Measurements from ENCODE around the gene KTI12.
"Not testable (repeated sequence)": the region's sequence is repeated elsewhere in the genome, so short reads cannot be mapped to it uniquely, and the experiment has no call there.

The KTI12 gene

GRCh38 chr1:52007215-52008002 is 26.2 kb downstream of the KTI12 start:
- Histone ChIP-seq H3K36me3 (ENCODE audit: control insufficient read depth, insufficient read depth, low read length) (no peaks in the 10 kb centered on the region), H3K4me3 (ENCODE audit: low read depth, low read length) (peak overlapping the region; percentile 46), H3K27ac (ENCODE audit: low read depth, low read length) (peak overlapping the region; percentile 72), H3K9ac (ENCODE audit: low read length) (peak overlapping the region; percentile 73), H3K9me3 (ENCODE audit: control insufficient read depth, insufficient read depth, low read depth, low read length) (no peaks in the 10 kb centered on the region), H3K4me1 (ENCODE audit: control insufficient read depth, insufficient read depth, low read length) (peaks cover 33% of the 10 kb centered on the region), H3K27me3 (ENCODE audit: control insufficient read depth, insufficient read depth, low read length) (no peaks in the 10 kb centered on the region)

DNA sequence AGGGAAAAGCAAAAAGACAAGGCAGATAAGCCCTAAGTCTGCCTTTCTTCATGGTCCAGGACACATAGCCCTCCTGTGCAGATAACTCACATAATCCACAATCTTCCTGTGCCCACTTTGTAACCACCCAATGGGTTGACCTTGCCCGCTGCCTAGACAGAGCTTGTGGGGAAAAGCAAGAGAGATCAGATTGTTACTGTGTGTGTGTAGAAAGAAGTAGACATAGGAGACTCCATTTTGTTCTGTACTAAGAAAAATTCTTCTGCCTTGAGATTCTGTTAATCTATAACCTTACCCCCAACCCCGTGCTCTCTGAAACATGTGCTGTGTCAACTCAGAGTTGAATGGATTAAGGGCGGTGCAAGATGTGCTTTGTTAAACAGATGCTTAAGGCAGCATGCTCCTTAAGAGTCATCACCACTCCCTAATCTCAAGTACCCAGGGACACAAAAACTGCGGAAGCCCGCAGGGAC is 27.5 kb downstream of the KTI12 start:
- Histone ChIP-seq H3K4me3 (ENCODE audit: low read depth, low read length) (peak overlapping the region; percentile 15; the same call in 1 of the 2 replicates), H3K27ac (ENCODE audit: low read depth, low read length) (peak overlapping the region; percentile 73)

GRCh38 chr1:52005548-52005947 is 28.1 kb downstream of the KTI12 start:
- H3K9ac ChIP-seq (ENCODE audit: low read length): peak overlapping the region; percentile 73
- peak overlapping the region; percentile 73 for H3K27ac ChIP-seq (ENCODE audit: low read depth, low read length)
- not testable (repeated sequence) for H3K9me3 ChIP-seq (ENCODE audit: control insufficient read depth, insufficient read depth, low read depth, low read length); H3K36me3 ChIP-seq (ENCODE audit: control insufficient read depth, insufficient read depth, low read length); H3K27me3 ChIP-seq (ENCODE audit: control insufficient read depth, insufficient read depth, low read length)
- H3K4me3 ChIP-seq (ENCODE audit: low read depth, low read length): 0 out of 2 replicates have a peak overlapping the region, but pooled peaks have one; percentile 15
- H3K4me1 ChIP-seq (ENCODE audit: control insufficient read depth, insufficient read depth, low read length): peaks cover 23% of the 10 kb centered on the region

More for the DNA sequence above, 27.5 kb downstream of the KTI12 start:
- H3K27me3 ChIP-seq (ENCODE audit: control insufficient read depth, insufficient read depth, low read length); H3K36me3 ChIP-seq (ENCODE audit: control insufficient read depth, insufficient read depth, low read length); H3K9me3 ChIP-seq (ENCODE audit: control insufficient read depth, insufficient read depth, low read depth, low read length): not testable (repeated sequence)
- Histone ChIP-seq H3K4me1 (ENCODE audit: control insufficient read depth, insufficient read depth, low read length) (peaks cover 24% of the 10 kb centered on the region), H3K9ac (ENCODE audit: low read length) (peak overlapping the region; percentile 73)

GRCh38 chr1:52003877-52004276 is 29.7 kb downstream of the KTI12 start:
- Histone ChIP-seq H3K4me3 (ENCODE audit: low read depth, low read length) (no peak overlapping the region), H3K4me1 (ENCODE audit: control insufficient read depth, insufficient read depth, low read length) (peaks cover 23% of the 10 kb centered on the region), H3K9me3 (ENCODE audit: control insufficient read depth, insufficient read depth, low read depth, low read length) (no peaks in the 10 kb centered on the region), H3K9ac (ENCODE audit: low read length) (no peak overlapping the region), H3K36me3 (ENCODE audit: control insufficient read depth, insufficient read depth, low read length) (no peaks in the 10 kb centered on the region), H3K27me3 (ENCODE audit: control insufficient read depth, insufficient read depth, low read length) (no peaks in the 10 kb centered on the region), H3K27ac (ENCODE audit: low read depth, low read length) (no peak overlapping the region)

DNA sequence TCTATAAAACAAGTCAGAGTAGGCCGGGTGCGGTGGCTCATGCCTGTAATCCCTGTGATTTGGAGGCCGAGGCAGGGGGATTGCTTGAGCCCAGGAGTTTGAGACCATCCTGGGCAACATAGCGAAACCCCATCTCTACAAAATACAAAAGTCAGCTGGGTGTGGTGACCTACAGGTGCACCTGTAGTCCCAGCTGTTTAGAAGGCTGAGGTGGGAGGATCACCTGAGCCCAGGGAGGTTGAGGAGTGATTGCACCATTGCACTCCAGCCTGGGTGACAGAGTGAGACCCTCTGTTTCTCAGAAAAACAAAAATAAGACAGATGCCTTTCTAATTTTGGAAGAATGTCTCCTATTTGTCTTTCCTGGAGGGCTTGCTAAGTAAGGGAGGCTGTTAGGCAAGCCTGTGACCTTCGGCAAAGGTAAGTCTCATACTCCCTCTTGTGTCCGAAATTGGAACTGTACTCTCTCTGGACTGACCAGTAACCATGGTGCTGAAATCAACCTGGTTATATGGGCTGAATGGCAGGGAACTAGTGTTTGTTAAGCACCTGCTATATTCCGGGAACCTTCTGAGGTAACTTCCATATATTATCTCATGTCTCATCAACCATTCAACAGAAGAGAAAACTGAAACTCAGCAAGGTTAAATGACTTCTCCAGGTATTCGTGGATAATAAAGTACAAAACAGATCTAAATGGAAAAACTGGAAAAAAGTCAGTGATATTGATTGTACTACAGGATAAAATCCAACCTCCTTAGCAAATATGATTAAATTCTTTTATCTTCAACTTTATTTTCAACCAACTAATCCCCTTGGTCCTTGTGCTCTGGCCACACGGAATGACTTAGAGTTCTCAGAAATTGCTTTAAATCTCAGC is 31.3 kb downstream of the KTI12 start:
- H3K9me3 ChIP-seq (ENCODE audit: control insufficient read depth, insufficient read depth, low read depth, low read length): no peaks in the 10 kb centered on the region
- peaks cover 23% of the 10 kb centered on the region for H3K4me1 ChIP-seq (ENCODE audit: control insufficient read depth, insufficient read depth, low read length)
- H3K36me3 ChIP-seq (ENCODE audit: control insufficient read depth, insufficient read depth, low read length): no peaks in the 10 kb centered on the region
- no peak overlapping the region for H3K27ac ChIP-seq (ENCODE audit: low read depth, low read length)
- H3K4me3 ChIP-seq (ENCODE audit: low read depth, low read length): no peak overlapping the region
- H3K9ac ChIP-seq (ENCODE audit: low read length): no peak overlapping the region
- H3K27me3 ChIP-seq (ENCODE audit: control insufficient read depth, insufficient read depth, low read length): no peaks in the 10 kb centered on the region

- H3K4me1 ChIP-seq (ENCODE audit: control insufficient read depth, insufficient read depth, low read length): peaks cover 13% of the 10 kb centered on the region
- H3K9ac ChIP-seq (ENCODE audit: low read length): no peak overlapping the region
- no peaks in the 10 kb centered on the region for H3K36me3 ChIP-seq (ENCODE audit: control insufficient read depth, insufficient read depth, low read length)
- no peak overlapping the region for H3K4me3 ChIP-seq (ENCODE audit: low read depth, low read length)
- no peaks in the 10 kb centered on the region for H3K27me3 ChIP-seq (ENCODE audit: control insufficient read depth, insufficient read depth, low read length)
- no peaks in the 10 kb centered on the region for H3K9me3 ChIP-seq (ENCODE audit: control insufficient read depth, insufficient read depth, low read depth, low read length)
- H3K27ac ChIP-seq (ENCODE audit: low read depth, low read length): no peak overlapping the region
These were observed 34.9 kb downstream of the KTI12 start for GRCh38 chr1:51998701-51999100.

DNA sequence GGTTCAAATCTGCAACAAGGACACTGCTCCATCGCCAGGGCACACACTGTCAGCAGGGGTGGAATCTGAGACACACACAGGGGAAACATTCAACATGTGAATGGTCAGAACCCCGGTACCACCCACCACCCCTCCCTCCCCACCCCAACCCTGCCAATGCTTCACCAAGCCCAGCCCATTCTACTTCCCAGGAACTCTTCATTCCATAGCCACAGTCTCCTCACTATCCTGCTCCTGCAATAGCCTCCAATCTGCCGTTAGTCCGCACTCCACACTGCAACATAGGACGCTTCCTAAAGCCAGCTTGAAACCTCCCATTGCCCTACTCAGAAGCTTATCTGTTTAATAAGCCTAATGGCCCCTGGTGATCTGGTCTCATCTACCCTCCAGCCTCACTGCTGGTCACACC is 35.6 kb downstream of the KTI12 start:
- Histone ChIP-seq H3K9ac (ENCODE audit: low read length) (no peak overlapping the region), H3K27ac (ENCODE audit: low read depth, low read length) (no peak overlapping the region), H3K27me3 (ENCODE audit: control insufficient read depth, insufficient read depth, low read length) (no peaks in the 10 kb centered on the region), H3K4me1 (ENCODE audit: control insufficient read depth, insufficient read depth, low read length) (peaks cover 13% of the 10 kb centered on the region), H3K36me3 (ENCODE audit: control insufficient read depth, insufficient read depth, low read length) (no peaks in the 10 kb centered on the region), H3K4me3 (ENCODE audit: low read depth, low read length) (no peak overlapping the region), H3K9me3 (ENCODE audit: control insufficient read depth, insufficient read depth, low read depth, low read length) (no peaks in the 10 kb centered on the region)

GRCh38 chr1:51990478-51990965 is 43.1 kb downstream of the KTI12 start, which contains the start of gene RAB3B:
Gene RAB3B, minus strand, starts transcription at chr1:51990700. Its CDS starts 13,583 bp downstream, at chr1:51977117.
- peaks cover 4% of the 10 kb centered on the region; the same call in 1 of the 2 replicates for H3K36me3 ChIP-seq (ENCODE audit: control insufficient read depth, insufficient read depth, low read length)
- peaks cover 13% of the 10 kb centered on the region for H3K27me3 ChIP-seq (ENCODE audit: control insufficient read depth, insufficient read depth, low read length)
- peaks cover 7% of the 10 kb centered on the region; the same call in 1 of the 2 replicates for H3K4me1 ChIP-seq (ENCODE audit: control insufficient read depth, insufficient read depth, low read length)
- no peaks in the 10 kb centered on the region for H3K9me3 ChIP-seq (ENCODE audit: control insufficient read depth, insufficient read depth, low read depth, low read length)
- H3K27ac ChIP-seq (ENCODE audit: low read depth, low read length): no peak within 1 kb of the TSS
- H3K9ac ChIP-seq (ENCODE audit: low read length): peak within 1 kb of the TSS; percentile 56
- H3K4me3 ChIP-seq (ENCODE audit: low read depth, low read length): peak within 1 kb of the TSS; percentile 78

GRCh38 chr1:51989582-51990477 is 43.8 kb downstream of the KTI12 start:
- Histone ChIP-seq H3K36me3 (ENCODE audit: control insufficient read depth, insufficient read depth, low read length) (peaks cover 4% of the 10 kb centered on the region; the same call in 1 of the 2 replicates), H3K27me3 (ENCODE audit: control insufficient read depth, insufficient read depth, low read length) (peaks cover 13% of the 10 kb centered on the region), H3K9me3 (ENCODE audit: control insufficient read depth, insufficient read depth, low read depth, low read length) (no peaks in the 10 kb centered on the region), H3K4me1 (ENCODE audit: control insufficient read depth, insufficient read depth, low read length) (peaks cover 7% of the 10 kb centered on the region; the same call in 1 of the 2 replicates), H3K9ac (ENCODE audit: low read length) (peak overlapping the region; percentile 56), H3K27ac (ENCODE audit: low read depth, low read length) (no peak overlapping the region), H3K4me3 (ENCODE audit: low read depth, low read length) (peak overlapping the region; percentile 78)

DNA sequence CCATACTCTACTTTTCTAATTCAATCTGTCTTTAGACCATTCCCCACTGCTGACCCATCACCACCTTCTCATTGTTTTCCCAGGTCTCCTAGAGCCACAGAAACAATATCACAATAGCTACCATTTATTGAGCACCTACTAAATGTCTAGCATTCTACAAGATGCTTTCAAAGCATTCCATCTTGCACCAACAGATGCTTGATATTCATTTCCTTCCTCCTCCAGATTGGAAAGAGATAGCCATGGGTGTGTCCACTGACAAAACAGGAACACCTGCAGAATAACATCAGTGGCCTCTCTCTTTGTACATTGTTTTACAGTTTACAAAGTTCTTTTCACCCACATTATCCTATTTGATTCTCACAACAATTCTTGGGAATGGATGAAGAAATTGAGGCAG is 45.4 kb downstream of the KTI12 start:
- Histone ChIP-seq H3K27ac (ENCODE audit: low read depth, low read length) (no peak overlapping the region), H3K36me3 (ENCODE audit: control insufficient read depth, insufficient read depth, low read length) (peaks cover 4% of the 10 kb centered on the region; the same call in 1 of the 2 replicates), H3K4me1 (ENCODE audit: control insufficient read depth, insufficient read depth, low read length) (peaks cover 7% of the 10 kb centered on the region; the same call in 1 of the 2 replicates), H3K4me3 (ENCODE audit: low read depth, low read length) (no peak overlapping the region), H3K9ac (ENCODE audit: low read length) (no peak overlapping the region), H3K9me3 (ENCODE audit: control insufficient read depth, insufficient read depth, low read depth, low read length) (no peaks in the 10 kb centered on the region), H3K27me3 (ENCODE audit: control insufficient read depth, insufficient read depth, low read length) (peaks cover 13% of the 10 kb centered on the region)

Measured in HUES6 (cell line).